HG03342 (cell line): ENCODE results near the gene DDRGK1.
"Not testable (repeated sequence)": the region's sequence is repeated elsewhere in the genome, so short reads cannot be mapped to it uniquely, and the experiment has no call there.

Source experiments
- ATAC-seq: cut with Tn5 transposase; IDR thresholded peaks from one replicate; pipeline ENCODE4 v1.9.1; 2021; ENCODE audit warnings: mild to moderate bottlenecking, moderate library complexity; ENCODE audit not compliant: unreplicated experiment

The DDRGK1 gene

GRCh38 chr20:3221398-3222226, 17.1 kb upstream of the DDRGK1 start:
- no peak for ATAC-seq

GRCh38 chr20:3218307-3218988, 14.0 kb upstream of the DDRGK1 start:
- ATAC-seq = no peak

- ATAC-seq = not testable (repeated sequence)
Observed at GRCh38 chr20:3215359-3215917, 11.0 kb upstream of the DDRGK1 start.

- no peak for ATAC-seq
Observed at GRCh38 chr20:3213226-3213625, 8.7 kb upstream of the DDRGK1 start.

GRCh38 chr20:3210346-3210745, 5.9 kb upstream of the DDRGK1 start:
- no peak for ATAC-seq

- ATAC-seq = no peak
Observed at GRCh38 chr20:3209946-3210317, 5.5 kb upstream of the DDRGK1 start.

- ATAC-seq = no peak
Observed at GRCh38 chr20:3209257-3209945, 4.9 kb upstream of the DDRGK1 start, which contains the start of gene ITPA. TSS of gene ITPA (plus strand) at chr20:3209498. CDS start at chr20:3209552, 54 bp downstream.

GRCh38 chr20:3208786-3209256, 4.3 kb upstream of the DDRGK1 start:
- ATAC-seq = no peak

- peak; percentile 17 for ATAC-seq
Observed at GRCh38 chr20:3203315-3204123, 963 bp downstream of the DDRGK1 start.

- no peak for ATAC-seq
Observed at GRCh38 chr20:3202965-3203314, 1.5 kb downstream of the DDRGK1 start.

GRCh38 chr20:3199976-3200755, 4.3 kb downstream of the DDRGK1 start:
- ATAC-seq = no peak

GRCh38 chr20:3199206-3199605, 5.3 kb downstream of the DDRGK1 start:
- ATAC-seq = no peak

- no peak for ATAC-seq
Observed at GRCh38 chr20:3195590-3196237, 8.8 kb downstream of the DDRGK1 start.

- ATAC-seq = no peak
Observed at GRCh38 chr20:3194617-3195280, 9.7 kb downstream of the DDRGK1 start.

- ATAC-seq = no peak
Observed at GRCh38 chr20:3193806-3194616, 10.5 kb downstream of the DDRGK1 start.

GRCh38 chr20:3192226-3193015, 12.1 kb downstream of the DDRGK1 start:
- ATAC-seq = no peak

- ATAC-seq = no peak
Observed at GRCh38 chr20:3190681-3191111, 13.8 kb downstream of the DDRGK1 start.
